ENCODE measurements around the gene ZCCHC7.
"Not testable (repeated sequence)": the region's sequence is repeated elsewhere in the genome, so short reads cannot be mapped to it uniquely, and the experiment has no call there.

ZCCHC7 gene

GRCh38 chr9:37301042-37301853, 180.9 kb downstream of the ZCCHC7 start:
- DNase-seq, result no peak

- DNase-seq, result no peak
Measured at GRCh38 chr9:37301854-37302172, 181.4 kb downstream of the ZCCHC7 start.

- peak; percentile 45 for DNase-seq
Measured at GRCh38 chr9:37302277-37302676, 181.9 kb downstream of the ZCCHC7 start.

GRCh38 chr9:37303272-37303671, 182.9 kb downstream of the ZCCHC7 start:
- not testable (repeated sequence) for DNase-seq

GRCh38 chr9:37309136-37309535, 188.8 kb downstream of the ZCCHC7 start:
- DNase-seq, result no peak

GRCh38 chr9:37311938-37312708, 191.7 kb downstream of the ZCCHC7 start:
- DNase-seq, result no peak

- peak; percentile 39 for DNase-seq
Measured at GRCh38 chr9:37324261-37324683, 203.9 kb downstream of the ZCCHC7 start.

GRCh38 chr9:37324691-37325490, 204.5 kb downstream of the ZCCHC7 start:
- DNase-seq, result peak; percentile 82

GRCh38 chr9:37325778-37326177, 205.4 kb downstream of the ZCCHC7 start:
- peak; percentile 10 for DNase-seq

GRCh38 chr9:37327553-37327952, 207.2 kb downstream of the ZCCHC7 start:
- no peak for DNase-seq

- no peak for DNase-seq
Measured at GRCh38 chr9:37328556-37329227, 208.3 kb downstream of the ZCCHC7 start.

- DNase-seq, result peak; percentile 21
Measured at GRCh38 chr9:37329576-37329975, 209.2 kb downstream of the ZCCHC7 start.

- DNase-seq, result no peak
Measured at GRCh38 chr9:37331871-37332270, 211.5 kb downstream of the ZCCHC7 start.

GRCh38 chr9:37332578-37332977, 212.2 kb downstream of the ZCCHC7 start:
- no peak for DNase-seq

GRCh38 chr9:37333288-37333687, 212.9 kb downstream of the ZCCHC7 start:
- DNase-seq, result no peak

- no peak for DNase-seq
Measured at GRCh38 chr9:37335238-37335637, 214.9 kb downstream of the ZCCHC7 start.

GRCh38 chr9:37336150-37336549, 215.8 kb downstream of the ZCCHC7 start:
- no peak for DNase-seq

GRCh38 chr9:37337301-37337890, 217.0 kb downstream of the ZCCHC7 start:
- DNase-seq, result no peak

- DNase-seq, result no peak
Measured at GRCh38 chr9:37338218-37338617, 217.8 kb downstream of the ZCCHC7 start.

- no peak for DNase-seq
Measured at GRCh38 chr9:37339923-37340322, 219.5 kb downstream of the ZCCHC7 start.

GRCh38 chr9:37340961-37341360, 220.6 kb downstream of the ZCCHC7 start:
- DNase-seq, result no peak

- no peak for DNase-seq
Measured at GRCh38 chr9:37341704-37342103, 221.3 kb downstream of the ZCCHC7 start.
